ENCODE measurements around the gene TGFBRAP1.

TGFBRAP1 gene

DNA sequence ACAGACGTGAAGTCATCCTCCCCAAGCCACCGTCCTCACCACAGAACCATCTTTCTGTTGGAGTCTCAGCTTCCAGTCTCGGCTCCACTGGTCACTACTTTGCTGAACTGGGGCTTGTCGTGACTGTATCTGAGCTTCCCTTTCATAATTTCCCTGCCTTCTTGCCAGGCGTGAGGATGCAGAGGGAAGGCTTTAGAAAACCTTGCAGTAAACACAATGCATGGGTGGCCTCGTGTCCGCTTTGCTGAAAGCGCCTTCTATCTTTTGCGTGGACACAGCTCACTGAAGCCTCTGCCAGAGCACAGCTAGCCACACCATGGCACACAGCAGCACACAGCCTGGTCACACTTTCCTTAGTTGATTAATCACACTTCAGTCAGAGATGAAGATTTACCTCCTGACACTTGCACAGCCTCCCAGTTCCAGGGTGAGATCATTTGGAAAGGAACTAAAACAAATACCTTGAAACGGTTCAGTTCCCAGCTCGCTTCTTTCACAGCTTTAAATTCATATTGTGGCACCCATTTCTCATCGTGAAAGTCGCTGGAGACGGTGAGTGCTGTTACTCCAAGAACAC lies 90.8 kb downstream of the TGFBRAP1 start:
- no peak for DNase-seq (ENCODE audit: low read depth in 2 of 2)

DNA sequence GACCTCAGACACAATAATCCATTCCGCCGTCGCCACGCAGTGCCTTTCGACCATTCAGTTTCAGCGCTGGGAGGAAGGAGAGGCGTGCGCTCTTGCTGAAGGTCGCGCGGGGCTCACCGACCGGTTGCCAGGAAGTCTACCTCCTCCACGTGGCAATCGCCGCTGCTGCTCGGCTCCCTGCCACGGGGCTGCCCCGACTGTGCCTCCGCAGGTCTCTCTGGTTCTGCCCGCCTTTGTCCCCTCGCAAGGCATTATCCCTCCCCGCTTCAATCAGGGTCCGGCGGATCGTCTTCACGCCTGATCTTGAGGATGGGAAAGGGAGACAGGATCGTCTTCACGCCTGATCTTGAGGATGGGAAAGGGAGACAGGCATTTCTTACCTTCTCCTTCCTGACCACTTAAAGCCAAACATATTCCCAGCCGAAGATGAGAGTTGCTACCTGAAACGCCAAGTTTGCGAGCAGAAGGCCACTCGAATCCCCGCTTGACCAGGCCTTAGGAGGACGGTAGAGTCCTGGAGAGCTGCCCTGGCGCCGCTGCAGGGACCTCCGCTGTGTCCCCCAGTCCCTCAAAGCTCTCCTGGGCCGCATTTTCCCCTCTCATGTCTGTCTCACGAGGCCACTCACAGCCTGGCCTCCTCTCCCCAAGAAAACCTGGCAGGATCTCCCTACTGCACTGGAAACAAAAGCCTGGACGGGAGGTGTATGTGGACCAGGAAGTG lies 92.3 kb downstream of the TGFBRAP1 start:
- peak in 1 of 2 donors; percentile 7 for DNase-seq (ENCODE audit: low read depth in 2 of 2)

DNA sequence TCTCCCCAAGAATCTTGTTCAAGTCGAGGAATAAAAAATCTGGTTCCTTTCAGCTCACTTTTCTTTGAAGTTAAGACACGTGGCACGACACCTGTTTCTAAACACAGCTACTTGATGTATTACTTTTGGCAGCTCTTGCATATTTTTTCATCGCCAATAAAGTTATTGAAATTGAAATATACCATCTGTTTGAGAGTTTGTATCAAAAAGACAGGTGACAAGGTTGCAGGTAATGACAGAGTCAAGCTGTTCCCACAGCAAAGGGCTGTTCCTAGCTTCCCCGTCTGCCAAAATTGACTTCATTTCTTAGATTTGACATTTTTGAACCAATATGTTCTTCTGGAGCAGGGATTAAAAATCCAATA lies 93.5 kb downstream of the TGFBRAP1 start:
- no peak for DNase-seq (ENCODE audit: low read depth in 2 of 2)

DNA sequence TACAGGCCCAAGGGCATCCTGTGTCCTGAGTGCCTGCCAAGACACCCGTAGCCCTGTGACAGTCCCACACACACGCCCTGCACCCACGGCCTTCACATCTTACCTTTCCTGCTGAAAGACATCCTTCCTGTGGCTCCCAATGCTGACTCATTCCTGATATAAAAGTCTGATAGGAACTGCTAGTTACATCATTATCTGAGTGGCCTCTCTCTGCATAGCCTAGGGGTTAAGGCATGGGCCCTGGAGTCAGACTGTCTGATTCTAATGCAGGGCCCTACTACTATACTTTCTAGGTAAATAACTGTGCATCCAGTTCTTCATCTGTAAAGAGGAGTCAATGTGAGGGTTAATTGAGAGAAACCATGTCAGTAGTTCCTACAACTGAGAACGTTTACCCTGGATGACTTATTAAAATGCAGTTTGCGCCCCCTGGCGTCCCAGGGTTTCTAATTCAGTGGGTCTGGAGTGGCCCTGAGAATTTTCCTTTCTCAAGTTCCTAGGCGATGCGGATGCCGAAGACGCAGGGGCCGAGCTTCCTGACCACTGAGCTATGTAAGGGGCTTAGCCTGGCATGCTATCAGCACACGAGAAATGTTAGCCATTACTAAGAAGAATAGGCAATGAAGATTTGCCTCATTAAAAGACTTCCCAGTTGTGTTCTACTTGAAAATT lies 94.0 kb downstream of the TGFBRAP1 start:
- DNase-seq (ENCODE audit: low read depth in 2 of 2): peak; percentile 51 to 61

DNA sequence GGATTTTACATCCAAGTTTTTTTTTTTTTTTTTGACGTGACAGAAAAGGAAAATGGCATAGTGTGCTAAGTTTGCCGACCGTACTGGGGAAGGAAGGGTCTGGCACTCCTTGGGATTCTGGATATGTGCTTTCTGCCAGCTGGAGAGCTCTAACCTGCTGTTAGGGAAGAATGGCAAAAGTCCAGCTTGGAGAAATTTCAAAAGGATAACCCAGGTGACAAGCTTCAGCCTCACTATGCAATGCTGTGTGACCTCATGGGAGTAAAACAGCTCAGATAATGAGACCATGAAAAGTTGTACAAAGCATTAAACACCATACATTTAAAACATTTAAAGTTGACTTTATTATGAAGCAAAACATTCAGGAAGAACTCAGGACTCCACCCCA lies 98.3 kb downstream of the TGFBRAP1 start:
- no peak for DNase-seq (ENCODE audit: low read depth in 2 of 2)

DNA sequence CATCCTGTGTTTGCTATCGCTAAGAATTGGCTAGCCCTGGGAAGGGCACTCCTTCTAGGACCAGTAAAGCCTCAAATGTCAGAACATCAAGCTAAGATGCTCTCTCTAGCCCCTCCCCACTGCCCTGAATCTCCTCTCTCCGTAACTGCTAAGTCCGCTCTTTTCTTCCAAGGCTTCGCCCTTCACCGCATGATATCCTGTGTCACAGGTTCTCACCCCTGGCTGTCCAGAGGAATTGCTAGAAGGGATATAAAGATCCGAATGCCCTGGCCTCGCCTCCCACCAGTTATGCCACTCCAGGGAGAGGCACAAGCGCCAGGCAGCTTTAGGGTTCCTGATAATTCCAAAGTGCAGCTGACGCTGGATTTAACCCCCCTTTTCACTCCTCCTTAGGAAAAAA lies 105.1 kb downstream of the TGFBRAP1 start:
- DNase-seq (ENCODE audit: low read depth in 2 of 2): no peak

DNA sequence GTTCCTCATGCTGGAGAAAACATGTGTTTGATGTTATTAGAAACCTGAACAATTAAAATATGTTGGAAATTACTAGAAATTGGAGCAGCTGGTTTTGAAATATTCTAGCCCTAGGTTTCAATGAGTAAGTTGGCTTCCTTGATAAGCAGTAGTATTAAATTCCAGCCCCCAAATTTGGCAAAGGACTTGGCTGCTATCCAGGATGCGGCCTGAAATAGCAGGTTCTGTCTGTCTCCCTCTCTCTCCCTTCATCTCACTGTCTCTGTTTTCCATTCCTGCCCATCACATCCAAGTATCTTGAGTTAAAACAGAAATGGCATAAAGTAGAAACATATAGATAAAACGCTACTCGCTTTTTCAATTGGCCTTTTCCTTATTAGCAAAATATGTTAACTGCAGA lies 108.9 kb downstream of the TGFBRAP1 start:
- no peak for DNase-seq (ENCODE audit: low read depth in 2 of 2)

DNA sequence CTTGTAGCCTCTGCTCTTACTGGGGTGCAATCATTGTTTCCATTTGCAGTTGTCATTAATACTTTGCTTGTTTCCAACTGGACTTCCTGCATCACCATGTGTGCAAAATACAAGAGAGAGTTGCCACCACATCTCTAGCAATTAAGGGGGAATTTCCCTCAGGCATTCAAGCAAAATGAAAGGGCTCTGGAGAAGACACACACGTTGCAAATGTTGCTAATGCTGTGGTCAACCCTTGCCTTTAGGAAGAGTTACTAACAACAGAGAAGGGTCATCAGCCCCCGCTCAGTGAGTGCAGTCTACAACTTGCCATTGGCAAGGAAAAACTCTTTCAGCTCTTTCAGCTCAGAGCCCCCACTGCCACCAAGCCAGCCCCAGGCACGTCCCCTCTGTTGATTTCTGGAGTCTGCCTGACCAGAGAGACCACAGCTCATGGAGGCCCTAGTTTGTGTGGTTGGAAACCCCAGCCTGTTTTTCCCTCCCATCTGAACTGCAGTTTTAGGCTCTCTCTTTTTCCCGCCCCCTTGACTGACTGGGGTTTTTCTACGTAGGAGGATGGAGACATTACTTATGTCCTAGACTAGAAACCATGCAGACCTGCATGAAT lies 113.8 kb downstream of the TGFBRAP1 start:
- DNase-seq (ENCODE audit: low read depth in 2 of 2): no peak

Data from stimulated activated CD8-positive, alpha-beta memory T cell treated with anti-CD3 and anti-CD28 coated beads, Interleukin-2, amount 100 ng/mL, for 48 hours (primary cell).